GM18951 (cell line): ENCODE results near the gene PPP1R9A.

Source experiments
- POLR2A ChIP-seq: IDR thresholded peaks from 4 replicates; pipeline ENCODE4 v1.6.1; 2011; ENCODE audit warnings: mild to moderate bottlenecking; ENCODE audit not compliant: insufficient read length, insufficient read depth; ENCODE audit errors: extremely low read depth
- in situ Hi-C: fragments of 300-500 bp; cut with MboI; formaldehyde crosslinking; loops from one replicate; pipeline ENCODE4 v1.12.0; 2022; ENCODE audit warnings: low sequenced_read_pairs, mixed read lengths, inconsistent platforms; ENCODE audit not compliant: unreplicated experiment

The PPP1R9A gene

GRCh38 chr7:95334447-95334846 lies 427.1 kb downstream of the PPP1R9A start:
- no peak for TF ChIP-seq POLR2A
- in situ Hi-C loops = no loop called here

- no peak for TF ChIP-seq POLR2A
- in situ Hi-C loops = no loop called here
Observed at GRCh38 chr7:95335093-95335492, 427.7 kb downstream of the PPP1R9A start.

- TF ChIP-seq POLR2A = no peak
- in situ Hi-C loops = no loop called here
Observed at GRCh38 chr7:95338832-95339231, 431.4 kb downstream of the PPP1R9A start.

DNA sequence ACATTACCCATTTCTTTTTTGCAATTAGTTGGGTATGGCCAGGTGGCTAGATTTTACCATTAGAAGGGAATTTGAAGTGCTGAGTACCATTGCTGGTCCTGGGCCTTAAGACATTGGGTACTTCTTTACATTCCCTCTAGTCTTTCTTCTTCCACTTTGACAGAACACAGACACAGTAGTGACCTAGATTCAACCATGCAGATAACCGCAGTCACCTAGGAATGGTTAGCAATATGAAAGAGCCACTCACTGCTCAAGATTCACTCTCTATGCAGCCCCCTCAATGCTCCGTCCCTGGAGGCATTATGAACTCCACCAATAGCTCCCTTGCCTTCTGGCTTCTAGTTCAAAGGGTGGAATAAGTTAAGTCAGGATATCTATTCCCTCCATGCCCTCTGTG lies 433.1 kb downstream of the PPP1R9A start:
- in situ Hi-C loops = no loop called here
- TF ChIP-seq POLR2A = no peak

- in situ Hi-C loops = no loop called here
Observed at GRCh38 chr7:95342029-95342428, 434.6 kb downstream of the PPP1R9A start.

GRCh38 chr7:95342642-95343307 lies 435.4 kb downstream of the PPP1R9A start:
- TF ChIP-seq POLR2A = no peak
- in situ Hi-C loops = no loop called here

More at GRCh38 chr7:95342029-95342428, 434.6 kb downstream of the PPP1R9A start:
- TF ChIP-seq POLR2A = no peak
